Left lung (tissue), 10 donors: ENCODE data around the gene SH3PXD2A. TPM values are rescaled to one million over a fixed set of nuclear protein-coding genes. Genes with fewer than 3 reads are reported as not detected.

ENCODE experiments used
- ATAC-seq: fragments of 200-7000 bp; cut with Tn5 transposase; one replicate; pipeline ENCODE4 v1.9.1; 2020; ENCODE audit warnings: moderate library complexity
- DNase-seq, 4 donors: peaks; one replicate each; pipeline ENCODE4 v3.0.0-alpha.2; 2013 to 2020
- H3K27ac ChIP-seq, 2 donors: fragments of 200-600 bp; sonication (generic) in 1 of 2; one replicate each; pipeline versions ENCODE4 v1.5.0 to v1.8.0; 2020 to 2021
- H3K27me3 ChIP-seq, 2 donors: fragments of 200-600 bp; sonication (generic) in 1 of 2; one replicate each; pipeline versions ENCODE4 v1.5.0 to v1.8.0; 2020 to 2021
- H3K36me3 ChIP-seq, 2 donors: fragments of 200-600 bp; sonication (generic) in 1 of 2; one replicate each; pipeline versions ENCODE4 v1.5.0 to v1.8.0; 2020 to 2021
- H3K4me1 ChIP-seq, 2 donors: fragments of 200-600 bp; one replicate each; pipeline ENCODE4 v1.8.0; 2021
- H3K4me3 ChIP-seq, 2 donors: fragments of 200-600 bp; sonication (generic) in 1 of 2; one replicate each; pipeline versions ENCODE4 v1.5.0 to v1.8.0; 2020 to 2021; ENCODE audit warnings: mild to moderate bottlenecking in 1 of 2
- H3K9me3 ChIP-seq, 2 donors: fragments of 200-600 bp; sonication (generic) in 1 of 2; one replicate each; pipeline versions ENCODE4 v1.5.0 to v1.8.0; 2020 to 2021
- intact Hi-C, 2 donors: fragments of 100-400 bp; cut with DNase I; formaldehyde crosslinking; loops; one replicate each; pipeline versions ENCODE4 v1.11.2 to v1.14.2; 2022
- polyA plus RNA-seq, 6 donors: library from polyadenylated mRNA; unstranded; fragments of 120-200 nt; gene quantifications; one replicate each; pipeline ENCODE4 v1.2.1, GENCODE V29; 2013; ENCODE audit not compliant: insufficient read length in 6 of 6
- total RNA-seq, 2 donors: library from RNA; stranded (reverse); fragmentation: NEBNext Ultra II Directional; extraction: Animal tissue kit (Norgen Biotek cat#: 25700); gene quantifications; one replicate each; pipeline ENCODE4 v1.2.1, GENCODE V29; 2021
- TF ChIP-seq, protein P1 (sequence below), 2 donors: fragments of 200-600 bp; sonication (generic) in 1 of 2; IDR thresholded peaks; one replicate each; pipeline versions ENCODE4 v1.5.0 to v1.8.0; 2021; ENCODE audit warnings: antibody characterized with exemption in 2 of 2
- donor health status: DM: no; HTN: yes; CAD: no.
- donor health status: DM: no; HTN: no; CAD: no.

The SH3PXD2A gene
- total and polyA plus RNA-seq, 8 donors = 44.8 to 117 (median 91.7) TPM

GRCh38 chr10:103740611-103741010, 114.8 kb downstream of the SH3PXD2A start:
- ATAC-seq = no peak
- intact Hi-C loops = no loop called here
- H3K27me3 ChIP-seq = no peaks in the 10 kb centered on the region
- no peaks in the 10 kb centered on the region for H3K9me3 ChIP-seq
- H3K27ac ChIP-seq = peak overlapping the region in 1 of 2 donors; percentile 13
- peaks cover 6 to 11% of the 10 kb centered on the region in 2 donors for H3K4me1 ChIP-seq
- H3K4me3 ChIP-seq = no peak overlapping the region
- TF ChIP-seq, protein P1, sequence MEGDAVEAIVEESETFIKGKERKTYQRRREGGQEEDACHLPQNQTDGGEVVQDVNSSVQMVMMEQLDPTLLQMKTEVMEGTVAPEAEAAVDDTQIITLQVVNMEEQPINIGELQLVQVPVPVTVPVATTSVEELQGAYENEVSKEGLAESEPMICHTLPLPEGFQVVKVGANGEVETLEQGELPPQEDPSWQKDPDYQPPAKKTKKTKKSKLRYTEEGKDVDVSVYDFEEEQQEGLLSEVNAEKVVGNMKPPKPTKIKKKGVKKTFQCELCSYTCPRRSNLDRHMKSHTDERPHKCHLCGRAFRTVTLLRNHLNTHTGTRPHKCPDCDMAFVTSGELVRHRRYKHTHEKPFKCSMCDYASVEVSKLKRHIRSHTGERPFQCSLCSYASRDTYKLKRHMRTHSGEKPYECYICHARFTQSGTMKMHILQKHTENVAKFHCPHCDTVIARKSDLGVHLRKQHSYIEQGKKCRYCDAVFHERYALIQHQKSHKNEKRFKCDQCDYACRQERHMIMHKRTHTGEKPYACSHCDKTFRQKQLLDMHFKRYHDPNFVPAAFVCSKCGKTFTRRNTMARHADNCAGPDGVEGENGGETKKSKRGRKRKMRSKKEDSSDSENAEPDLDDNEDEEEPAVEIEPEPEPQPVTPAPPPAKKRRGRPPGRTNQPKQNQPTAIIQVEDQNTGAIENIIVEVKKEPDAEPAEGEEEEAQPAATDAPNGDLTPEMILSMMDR (IDR thresholded peaks at IDR 0.05) = no peak
- no peaks in the 10 kb centered on the region for H3K36me3 ChIP-seq
- DNase-seq = peak in 1 of 4 donors; percentile 40

DNA sequence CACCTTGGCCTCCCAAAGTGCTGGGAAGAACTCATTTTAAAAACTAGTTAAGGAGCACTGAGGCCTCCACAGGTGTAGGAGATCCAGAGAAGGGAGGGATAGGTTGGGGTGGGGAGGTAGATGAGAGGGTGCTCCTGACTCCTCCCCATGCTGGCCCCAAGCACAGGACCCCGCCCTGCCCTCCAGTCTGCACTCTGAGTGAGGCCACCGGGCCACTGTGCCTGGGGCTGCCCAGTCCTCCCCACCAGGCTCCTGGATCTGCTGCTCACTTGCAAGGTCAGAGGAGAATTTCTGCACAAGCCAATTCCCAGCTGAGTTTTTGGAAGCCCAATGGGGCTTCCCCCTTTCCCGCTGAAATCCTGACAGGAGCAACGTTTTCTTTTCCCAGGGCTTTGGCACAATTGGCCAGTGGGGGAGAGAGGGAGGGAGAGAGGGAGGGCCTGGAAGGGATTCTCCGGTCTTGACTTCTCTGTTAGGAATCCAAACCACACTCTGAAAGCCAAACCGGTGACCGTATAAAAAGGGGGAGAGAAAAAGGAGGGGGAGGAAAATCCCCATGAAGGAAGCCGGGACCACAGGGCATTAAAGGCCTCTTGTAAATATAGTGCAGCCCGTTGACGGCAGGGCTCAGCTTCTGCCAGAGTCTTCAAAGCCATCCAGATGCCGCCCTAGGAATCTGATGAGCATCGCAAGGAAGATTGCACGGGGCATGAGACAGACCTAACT, 116.2 kb downstream of the SH3PXD2A start:
- no peak overlapping the region for H3K4me3 ChIP-seq
- no peaks in the 10 kb centered on the region for H3K9me3 ChIP-seq
- DNase-seq = peak in 2 of 4 donors; percentile 76 to 87
- no peaks in the 10 kb centered on the region for H3K36me3 ChIP-seq
- H3K4me1 ChIP-seq = peaks cover 6 to 16% of the 10 kb centered on the region in 2 donors
- H3K27me3 ChIP-seq = no peaks in the 10 kb centered on the region
- intact Hi-C loops = no loop called here
- peak overlapping the region in 1 of 2 donors; percentile 13 for H3K27ac ChIP-seq
- TF ChIP-seq, protein P1 (IDR thresholded peaks at IDR 0.05) = no peak
- peak; percentile 72 for ATAC-seq

GRCh38 chr10:103737735-103738367, 117.5 kb downstream of the SH3PXD2A start:
- DNase-seq = no peak
- intact Hi-C loops = no loop called here

GRCh38 chr10:103736763-103737162, 118.6 kb downstream of the SH3PXD2A start:
- DNase-seq (no peak), ATAC-seq (no peak)
- Histone ChIP-seq H3K4me3 (no peak overlapping the region), H3K9me3 (no peaks in the 10 kb centered on the region), H3K27ac (no peak overlapping the region), H3K4me1 (peaks cover 6 to 16% of the 10 kb centered on the region in 2 donors), H3K36me3 (no peaks in the 10 kb centered on the region), H3K27me3 (no peaks in the 10 kb centered on the region)
- TF ChIP-seq, protein P1 (IDR thresholded peaks at IDR 0.05) = no peak
- intact Hi-C loops = no loop called here

More at GRCh38 chr10:103737735-103738367, 117.5 kb downstream of the SH3PXD2A start:
- Histone ChIP-seq H3K4me1 (peaks cover 6 to 16% of the 10 kb centered on the region in 2 donors), H3K4me3 (no peak overlapping the region), H3K36me3 (no peaks in the 10 kb centered on the region), H3K27me3 (no peaks in the 10 kb centered on the region), H3K27ac (no peak overlapping the region), H3K9me3 (no peaks in the 10 kb centered on the region)
- TF ChIP-seq, protein P1 (IDR thresholded peaks at IDR 0.05) = no peak
- ATAC-seq = no peak

- TF ChIP-seq, protein P1 (IDR thresholded peaks at IDR 0.05) = no peak
- H3K4me1 ChIP-seq = peaks cover 6 to 16% of the 10 kb centered on the region in 2 donors
- no peak overlapping the region for H3K27ac ChIP-seq
- no peaks in the 10 kb centered on the region for H3K9me3 ChIP-seq
- no peak for DNase-seq
- ATAC-seq = no peak
- intact Hi-C loops = no loop called here
- H3K27me3 ChIP-seq = no peaks in the 10 kb centered on the region
- H3K36me3 ChIP-seq = no peaks in the 10 kb centered on the region
- no peak overlapping the region for H3K4me3 ChIP-seq
Measured at GRCh38 chr10:103736044-103736443, 119.3 kb downstream of the SH3PXD2A start.
